GM12801 (cell line): ENCODE data around the gene NOS2.

Experiments used
- CTCF ChIP-seq: IDR thresholded peaks from one replicate; pipeline ENCODE4 v1.5.1; 2011; ENCODE audit warnings: control low read depth; ENCODE audit not compliant: insufficient read length; ENCODE audit errors: extremely low read depth

Gene NOS2

GRCh38 chr17:27746881-27747280 lies 53.4 kb downstream of the NOS2 start:
- TF ChIP-seq CTCF: no peak

DNA sequence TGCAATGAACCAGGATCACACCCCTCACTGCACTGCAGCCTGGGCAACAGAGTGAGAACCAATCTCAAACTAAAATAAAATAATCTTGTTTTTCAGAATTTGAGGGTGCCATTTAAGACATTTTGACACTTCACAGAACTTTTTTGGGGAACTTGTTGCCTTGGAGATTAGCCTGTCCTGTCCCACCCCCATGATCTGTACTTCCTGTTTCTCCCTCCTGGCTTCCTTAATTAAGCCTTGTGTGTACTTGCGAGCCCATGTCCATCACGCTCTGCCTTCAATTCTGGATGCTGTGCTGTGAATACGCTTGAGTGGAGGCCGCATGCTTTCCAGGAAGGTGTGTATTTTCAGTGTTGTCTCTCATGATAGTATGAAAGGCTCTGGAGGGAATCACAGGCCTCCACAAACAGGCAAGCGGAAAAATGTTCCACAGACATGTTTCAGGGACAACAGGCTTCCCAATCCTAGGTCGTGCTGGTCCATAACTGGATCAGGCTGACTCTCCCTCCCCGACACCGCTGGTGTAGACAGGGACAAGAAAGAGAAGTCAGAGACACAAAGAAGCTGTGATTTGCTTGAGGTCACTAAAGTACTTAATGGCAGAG lies 56.9 kb downstream of the NOS2 start:
- TF ChIP-seq CTCF: no peak

GRCh38 chr17:27741971-27742575 lies 58.3 kb downstream of the NOS2 start:
- no peak for TF ChIP-seq CTCF

GRCh38 chr17:27741361-27741861 lies 58.9 kb downstream of the NOS2 start:
- TF ChIP-seq CTCF: no peak

DNA sequence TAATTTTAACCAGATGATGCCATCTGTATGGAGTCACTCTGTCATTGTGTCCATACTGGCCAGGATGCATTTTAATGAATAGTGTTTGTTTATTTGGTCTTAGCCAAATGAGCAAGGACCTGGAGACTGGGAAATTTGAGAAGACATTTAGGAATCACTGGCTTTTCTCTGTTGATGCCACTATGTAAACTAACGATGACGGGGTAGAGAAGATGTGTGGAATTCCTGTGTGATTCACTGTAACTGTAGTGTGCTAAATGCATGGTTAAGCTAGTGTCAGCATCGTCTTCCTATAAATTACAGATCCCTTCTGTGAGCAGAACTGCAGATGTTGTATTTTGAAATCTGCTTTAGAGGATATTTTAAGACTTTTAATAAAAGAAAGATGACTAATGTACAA lies 66.6 kb downstream of the NOS2 start:
- no peak for TF ChIP-seq CTCF

- TF ChIP-seq CTCF: no peak
Observed at GRCh38 chr17:27721797-27722196, 78.5 kb downstream of the NOS2 start.
